Mesendoderm (in vitro differentiated cells): ENCODE results near the gene FHAD1.
"Not testable (repeated sequence)": the region's sequence is repeated elsewhere in the genome, so short reads cannot be mapped to it uniquely, and the experiment has no call there.

Experiments
- DNase-seq: peaks from one replicate; pipeline ENCODE4 v3.0.0; 2013
- H2AK5ac ChIP-seq: 2 replicates; pipeline ENCODE4 v1.6.1; 2013; ENCODE audit warnings: low read length, inconsistent platforms
- H2BK120ac ChIP-seq: 2 replicates; pipeline ENCODE4 v1.6.1; 2013; ENCODE audit warnings: low read depth, mild to moderate bottlenecking, low read length, moderate library complexity, mixed read lengths
- H2BK15ac ChIP-seq: replicated peaks from 2 replicates; pipeline ENCODE4 v1.6.1; 2013; ENCODE audit warnings: low read depth, mild to moderate bottlenecking, moderate library complexity
- H2BK5ac ChIP-seq: 2 replicates; pipeline ENCODE4 v1.6.1; 2013; ENCODE audit warnings: low read length, inconsistent platforms
- H3K18ac ChIP-seq: 2 replicates; pipeline ENCODE4 v1.6.1; 2013; ENCODE audit warnings: mild to moderate bottlenecking, low read length, mixed read lengths
- H3K23ac ChIP-seq: one replicate; pipeline ENCODE4 v1.6.1; 2013; ENCODE audit warnings: low read length
- H3K27ac ChIP-seq: 2 replicates; pipeline ENCODE4 v1.5.1; 2013; ENCODE audit warnings: low read depth, mild to moderate bottlenecking, inconsistent platforms, low read length, moderate library complexity
- H3K27me3 ChIP-seq: 2 replicates; pipeline ENCODE4 v1.6.1; 2013; ENCODE audit warnings: low read length, control low read depth, mild to moderate bottlenecking, inconsistent platforms; ENCODE audit not compliant: insufficient read depth, poor library complexity
- H3K36me3 ChIP-seq: 2 replicates; pipeline ENCODE4 v1.6.1; 2013; ENCODE audit warnings: low read length, inconsistent platforms; ENCODE audit not compliant: control insufficient read depth, insufficient read depth
- H3K4ac ChIP-seq: one replicate; pipeline ENCODE4 v1.6.1; 2013; ENCODE audit warnings: low read depth, mild to moderate bottlenecking, low read length, moderate library complexity
- H3K4me1 ChIP-seq: 2 replicates; pipeline ENCODE4 v1.6.1; 2013; ENCODE audit warnings: low read depth, low read length, inconsistent platforms; ENCODE audit not compliant: control insufficient read depth
- H3K4me2 ChIP-seq: 2 replicates; pipeline ENCODE4 v1.6.1; 2013; ENCODE audit warnings: low read length
- H3K4me3 ChIP-seq: 2 replicates; pipeline ENCODE4 v1.5.1; 2013; ENCODE audit warnings: mild to moderate bottlenecking, low read length
- H3K56ac ChIP-seq: one replicate; pipeline ENCODE4 v1.6.1; 2013; ENCODE audit warnings: low read length
- H3K79me1 ChIP-seq: 2 replicates; pipeline ENCODE4 v1.6.1; 2013; ENCODE audit warnings: low read length, inconsistent platforms
- H3K79me2 ChIP-seq: 2 replicates; pipeline ENCODE4 v1.6.1; 2013; ENCODE audit warnings: mild to moderate bottlenecking, low read length; ENCODE audit not compliant: control insufficient read depth, insufficient read depth
- H3K9ac ChIP-seq: 2 replicates; pipeline ENCODE4 v1.6.1; 2013; ENCODE audit warnings: low read length, inconsistent platforms
- H4K5ac ChIP-seq: one replicate; pipeline ENCODE4 v1.6.1; 2013; ENCODE audit warnings: low read length
- H4K8ac ChIP-seq: one replicate; pipeline ENCODE4 v1.6.1; 2013; ENCODE audit warnings: low read depth, mild to moderate bottlenecking, control low read depth, low read length, moderate library complexity
- WGBS: extraction: QIAGEN DNeasy Blood & Tissue Kit; methylation state at CpG from one replicate; pipeline ENCODE4 v1.1.7; 2013; ENCODE audit warnings: low lambda C conversion rate, missing lambda C conversion rate; ENCODE audit not compliant: insufficient coverage; ENCODE audit errors: extremely low coverage; 5-methylcytosine and 5-hydroxymethylcytosine counted together

Gene FHAD1

GRCh38 chr1:15386164-15386749 lies 139.2 kb downstream of the FHAD1 start:
- no peak overlapping the region for H3K4me2 ChIP-seq
- no peaks in the 10 kb centered on the region for H3K79me1 ChIP-seq
- no peaks in the 10 kb centered on the region for H3K36me3 ChIP-seq
- H3K27me3 ChIP-seq: peaks cover 7% of the 10 kb centered on the region
- no peak overlapping the region for H2AK5ac ChIP-seq
- no peak overlapping the region for H4K5ac ChIP-seq
- no peak overlapping the region for H4K8ac ChIP-seq
- no peaks in the 10 kb centered on the region for H3K79me2 ChIP-seq
- no peak overlapping the region for H2BK120ac ChIP-seq
- H3K4ac ChIP-seq: no peak overlapping the region
- DNase-seq: no peak
- H3K18ac ChIP-seq: no peak overlapping the region
- H2BK5ac ChIP-seq: no peak overlapping the region
- no peak overlapping the region for H3K27ac ChIP-seq
- peaks cover 2% of the 10 kb centered on the region for H3K4me1 ChIP-seq
- H3K9ac ChIP-seq: no peak overlapping the region
- no CpG with 5 or more reads among the region's 17 CpGs for WGBS
- H3K56ac ChIP-seq: no peak overlapping the region
- H3K4me3 ChIP-seq: no peak overlapping the region
- H3K23ac ChIP-seq: no peak overlapping the region
- H2BK15ac ChIP-seq: no peak overlapping the region

GRCh38 chr1:15388201-15388880 lies 141.3 kb downstream of the FHAD1 start:
- Histone ChIP-seq H2BK120ac (no peak overlapping the region), H3K4me2 (peak overlapping the region; percentile 10), H3K18ac (no peak overlapping the region), H3K9ac (no peak overlapping the region), H3K4ac (no peak overlapping the region), H3K36me3 (no peaks in the 10 kb centered on the region), H2BK15ac (no peak overlapping the region), H4K5ac (no peak overlapping the region), H2AK5ac (no peak overlapping the region), H3K4me1 (peaks cover 2% of the 10 kb centered on the region), H3K27ac (no peak overlapping the region), H4K8ac (no peak overlapping the region), H2BK5ac (no peak overlapping the region), H3K4me3 (no peak overlapping the region), H3K79me2 (no peaks in the 10 kb centered on the region), H3K23ac (no peak overlapping the region), H3K56ac (no peak overlapping the region), H3K27me3 (peaks cover 7% of the 10 kb centered on the region), H3K79me1 (no peaks in the 10 kb centered on the region)
- no CpG with 5 or more reads among the region's 15 CpGs for WGBS
- no peak for DNase-seq

GRCh38 chr1:15389828-15390227 lies 142.8 kb downstream of the FHAD1 start:
- H3K18ac ChIP-seq, H3K4me3 ChIP-seq, DNase-seq, H3K79me2 ChIP-seq, H3K9ac ChIP-seq, H3K4me2 ChIP-seq, H3K79me1 ChIP-seq, H2BK120ac ChIP-seq, H2AK5ac ChIP-seq, H2BK15ac ChIP-seq, H3K4ac ChIP-seq, H4K8ac ChIP-seq, H2BK5ac ChIP-seq, H3K4me1 ChIP-seq, H3K27ac ChIP-seq, H3K36me3 ChIP-seq, H4K5ac ChIP-seq, H3K56ac ChIP-seq, H3K27me3 ChIP-seq, H3K23ac ChIP-seq: not testable (repeated sequence)
- WGBS: no CpG with 5 or more reads among the region's 8 CpGs

GRCh38 chr1:15390667-15391066 lies 143.6 kb downstream of the FHAD1 start:
- Histone ChIP-seq H3K56ac (no peak overlapping the region), H3K18ac (no peak overlapping the region), H2BK5ac (no peak overlapping the region), H3K4me3 (no peak overlapping the region), H3K23ac (no peak overlapping the region), H3K9ac (no peak overlapping the region), H2BK120ac (no peak overlapping the region), H3K36me3 (no peaks in the 10 kb centered on the region), H3K79me1 (no peaks in the 10 kb centered on the region), H4K8ac (no peak overlapping the region), H3K27me3 (peaks cover 3% of the 10 kb centered on the region), H4K5ac (no peak overlapping the region), H2AK5ac (no peak overlapping the region), H3K4me2 (no peak overlapping the region), H3K79me2 (no peaks in the 10 kb centered on the region), H3K27ac (no peak overlapping the region), H3K4me1 (peaks cover 2% of the 10 kb centered on the region), H3K4ac (no peak overlapping the region), H2BK15ac (no peak overlapping the region)
- WGBS: no CpG with 5 or more reads among the region's 8 CpGs
- no peak for DNase-seq

GRCh38 chr1:15391366-15391765 lies 144.3 kb downstream of the FHAD1 start:
- H2BK15ac ChIP-seq: no peak overlapping the region
- no peak overlapping the region for H3K23ac ChIP-seq
- no peak overlapping the region for H2AK5ac ChIP-seq
- peaks cover 2% of the 10 kb centered on the region for H3K4me1 ChIP-seq
- no peak overlapping the region for H3K18ac ChIP-seq
- no peak overlapping the region for H3K27ac ChIP-seq
- no CpG with 5 or more reads among the region's 4 CpGs for WGBS
- no peak for DNase-seq
- H3K79me1 ChIP-seq: no peaks in the 10 kb centered on the region
- no peak overlapping the region for H3K4me3 ChIP-seq
- H4K8ac ChIP-seq: no peak overlapping the region
- H3K79me2 ChIP-seq: no peaks in the 10 kb centered on the region
- no peak overlapping the region for H2BK120ac ChIP-seq
- no peak overlapping the region for H3K4ac ChIP-seq
- no peaks in the 10 kb centered on the region for H3K36me3 ChIP-seq
- no peak overlapping the region for H3K4me2 ChIP-seq
- peaks cover 1% of the 10 kb centered on the region for H3K27me3 ChIP-seq
- H2BK5ac ChIP-seq: no peak overlapping the region
- no peak overlapping the region for H3K9ac ChIP-seq
- no peak overlapping the region for H3K56ac ChIP-seq
- no peak overlapping the region for H4K5ac ChIP-seq
